HFF-Myc (cell line): ENCODE results near the gene CABLES2.
A peak's percentile ranks its signal among the peaks of the same experiment; 100 is the strongest.

ENCODE experiments used
- DNase-seq: peaks from one replicate; pipeline ENCODE4 v3.0.0-alpha.2; 2011; ENCODE audit warnings: low read depth; ENCODE audit errors: extremely low read depth
- H3K4me3 ChIP-seq: replicated peaks from 2 replicates; pipeline ENCODE4 v1.5.1; 2011; ENCODE audit warnings: low read depth, mild to moderate bottlenecking, control low read depth, low read length
- TF ChIP-seq, protein P1 (sequence below): IDR thresholded peaks from 2 replicates; pipeline ENCODE4 v1.5.1; 2012; ENCODE audit warnings: mild to moderate bottlenecking, low read depth, low read length, control low read depth; ENCODE audit errors: missing control alignments

CABLES2 gene

GRCh38 chr20:62406635-62407176 lies 379 bp downstream of the CABLES2 start:
- DNase-seq = no peak
- TF ChIP-seq, protein P1, sequence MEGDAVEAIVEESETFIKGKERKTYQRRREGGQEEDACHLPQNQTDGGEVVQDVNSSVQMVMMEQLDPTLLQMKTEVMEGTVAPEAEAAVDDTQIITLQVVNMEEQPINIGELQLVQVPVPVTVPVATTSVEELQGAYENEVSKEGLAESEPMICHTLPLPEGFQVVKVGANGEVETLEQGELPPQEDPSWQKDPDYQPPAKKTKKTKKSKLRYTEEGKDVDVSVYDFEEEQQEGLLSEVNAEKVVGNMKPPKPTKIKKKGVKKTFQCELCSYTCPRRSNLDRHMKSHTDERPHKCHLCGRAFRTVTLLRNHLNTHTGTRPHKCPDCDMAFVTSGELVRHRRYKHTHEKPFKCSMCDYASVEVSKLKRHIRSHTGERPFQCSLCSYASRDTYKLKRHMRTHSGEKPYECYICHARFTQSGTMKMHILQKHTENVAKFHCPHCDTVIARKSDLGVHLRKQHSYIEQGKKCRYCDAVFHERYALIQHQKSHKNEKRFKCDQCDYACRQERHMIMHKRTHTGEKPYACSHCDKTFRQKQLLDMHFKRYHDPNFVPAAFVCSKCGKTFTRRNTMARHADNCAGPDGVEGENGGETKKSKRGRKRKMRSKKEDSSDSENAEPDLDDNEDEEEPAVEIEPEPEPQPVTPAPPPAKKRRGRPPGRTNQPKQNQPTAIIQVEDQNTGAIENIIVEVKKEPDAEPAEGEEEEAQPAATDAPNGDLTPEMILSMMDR = no peak
- H3K4me3 ChIP-seq = peak overlapping the region; percentile 61

- H3K4me3 ChIP-seq = peak overlapping the region; percentile 61
- DNase-seq = no peak
- TF ChIP-seq, protein P1 = no peak
Observed at GRCh38 chr20:62405981-62406513, 1.0 kb downstream of the CABLES2 start.

GRCh38 chr20:62405108-62405980 lies 1.7 kb downstream of the CABLES2 start:
- no peak overlapping the region for H3K4me3 ChIP-seq
- no peak for DNase-seq
- TF ChIP-seq, protein P1 = peak; percentile 45

DNA sequence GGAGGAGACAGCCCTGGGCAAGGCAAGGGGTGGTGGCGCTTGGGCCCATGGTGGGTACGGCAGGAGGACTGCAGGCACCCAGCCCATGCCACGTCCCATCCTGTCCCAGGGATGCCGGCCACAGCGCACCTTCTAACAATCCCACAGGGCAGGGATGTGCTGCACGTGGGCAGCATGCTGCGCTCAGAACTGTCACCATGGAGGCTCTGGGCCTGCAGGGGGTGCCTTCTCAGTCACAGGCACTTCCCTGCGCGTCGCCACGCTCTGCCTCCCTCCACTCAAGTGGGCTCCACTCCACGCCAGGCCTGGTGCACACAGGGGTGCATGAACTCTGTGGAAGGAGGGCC lies 2.4 kb downstream of the CABLES2 start:
- TF ChIP-seq, protein P1 = no peak

GRCh38 chr20:62404112-62404665 lies 2.9 kb downstream of the CABLES2 start:
- DNase-seq = no peak
- no peak overlapping the region for H3K4me3 ChIP-seq
- TF ChIP-seq, protein P1 = no peak

More for the DNA sequence above, 2.4 kb downstream of the CABLES2 start:
- DNase-seq = no peak
- no peak overlapping the region for H3K4me3 ChIP-seq

DNA sequence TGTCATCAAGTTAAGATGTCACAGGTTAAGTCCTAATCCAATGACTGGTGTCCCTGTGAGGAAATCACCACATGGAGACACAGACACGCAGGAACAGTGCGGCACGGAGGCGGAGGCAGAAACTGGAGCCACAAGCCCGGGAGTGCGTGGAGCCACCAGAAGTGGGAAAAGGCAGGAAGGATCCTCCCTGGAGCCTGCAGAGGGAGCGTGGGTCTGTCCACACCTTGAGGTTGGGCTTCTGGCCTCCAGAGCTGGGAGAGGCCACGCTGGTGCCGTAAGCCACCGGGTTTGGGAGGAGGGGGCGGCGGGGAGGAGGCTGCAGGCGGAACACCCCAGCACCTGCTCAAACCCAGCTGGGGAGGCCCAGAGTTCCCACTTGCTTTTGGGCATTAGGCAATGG lies 3.8 kb downstream of the CABLES2 start:
- DNase-seq = no peak
- TF ChIP-seq, protein P1 = no peak
- no peak overlapping the region for H3K4me3 ChIP-seq
